Middle frontal gyrus (tissue), 1 donor: ENCODE measurements around the gene EDARADD.
"Not testable (repeated sequence)": the region's sequence is repeated elsewhere in the genome, so short reads cannot be mapped to it uniquely, and the experiment has no call there.

Experiments used
- DNase-seq: peaks from one replicate; pipeline ENCODE4 v3.0.0-alpha.2; 2015; ENCODE audit warnings: low spot score; ENCODE audit errors: extremely low spot score

The EDARADD gene

GRCh38 chr1:236393681-236394481 is at the start of gene EDARADD:
EDARADD (plus strand) TSS chr1:236394286; CDS start chr1:236394445, 159 bp downstream.
- DNase-seq: no peak

GRCh38 chr1:236345728-236346127 is 48.4 kb upstream of the EDARADD start:
- DNase-seq: no peak

GRCh38 chr1:236348071-236348470 is 46.0 kb upstream of the EDARADD start:
- DNase-seq: no peak

GRCh38 chr1:236350308-236350707 is 43.8 kb upstream of the EDARADD start:
- peak; percentile 5 for DNase-seq

- DNase-seq: no peak
Observed at GRCh38 chr1:236351875-236352573, 42.1 kb upstream of the EDARADD start.

GRCh38 chr1:236352747-236353146 is 41.3 kb upstream of the EDARADD start:
- not testable (repeated sequence) for DNase-seq

- no peak for DNase-seq
Observed at GRCh38 chr1:236353813-236354212, 40.3 kb upstream of the EDARADD start.

- DNase-seq: no peak
Observed at GRCh38 chr1:236354330-236355147, 39.5 kb upstream of the EDARADD start.

- no peak for DNase-seq
Observed at GRCh38 chr1:236356141-236356540, 37.9 kb upstream of the EDARADD start.

- DNase-seq: no peak
Observed at GRCh38 chr1:236361909-236362590, 32.0 kb upstream of the EDARADD start.

GRCh38 chr1:236363237-236363636 is 30.8 kb upstream of the EDARADD start:
- no peak for DNase-seq

GRCh38 chr1:236365999-236366570 is 28.0 kb upstream of the EDARADD start:
- no peak for DNase-seq

- DNase-seq: not testable (repeated sequence)
Observed at GRCh38 chr1:236366681-236367080, 27.4 kb upstream of the EDARADD start.

GRCh38 chr1:236370420-236370819 is 23.7 kb upstream of the EDARADD start:
- no peak for DNase-seq

- DNase-seq: no peak
Observed at GRCh38 chr1:236371083-236371482, 23.0 kb upstream of the EDARADD start.

- no peak for DNase-seq
Observed at GRCh38 chr1:236377832-236378535, 16.1 kb upstream of the EDARADD start.

GRCh38 chr1:236381565-236382158 is 12.4 kb upstream of the EDARADD start:
- no peak for DNase-seq

GRCh38 chr1:236388332-236388731 is 5.8 kb upstream of the EDARADD start:
- DNase-seq: no peak

- no peak for DNase-seq
Observed at GRCh38 chr1:236389253-236389652, 4.8 kb upstream of the EDARADD start.

GRCh38 chr1:236391008-236391407 is 3.1 kb upstream of the EDARADD start:
- DNase-seq: no peak
